GM19099 (cell line): Measurements from ENCODE around the gene CPNE6.

Experiments
- POLR2A ChIP-seq: IDR thresholded peaks from 3 replicates; pipeline ENCODE4 v1.6.1; 2011; ENCODE audit warnings: low read depth; ENCODE audit not compliant: insufficient read length; ENCODE audit errors: extremely low read depth

CPNE6 gene

DNA sequence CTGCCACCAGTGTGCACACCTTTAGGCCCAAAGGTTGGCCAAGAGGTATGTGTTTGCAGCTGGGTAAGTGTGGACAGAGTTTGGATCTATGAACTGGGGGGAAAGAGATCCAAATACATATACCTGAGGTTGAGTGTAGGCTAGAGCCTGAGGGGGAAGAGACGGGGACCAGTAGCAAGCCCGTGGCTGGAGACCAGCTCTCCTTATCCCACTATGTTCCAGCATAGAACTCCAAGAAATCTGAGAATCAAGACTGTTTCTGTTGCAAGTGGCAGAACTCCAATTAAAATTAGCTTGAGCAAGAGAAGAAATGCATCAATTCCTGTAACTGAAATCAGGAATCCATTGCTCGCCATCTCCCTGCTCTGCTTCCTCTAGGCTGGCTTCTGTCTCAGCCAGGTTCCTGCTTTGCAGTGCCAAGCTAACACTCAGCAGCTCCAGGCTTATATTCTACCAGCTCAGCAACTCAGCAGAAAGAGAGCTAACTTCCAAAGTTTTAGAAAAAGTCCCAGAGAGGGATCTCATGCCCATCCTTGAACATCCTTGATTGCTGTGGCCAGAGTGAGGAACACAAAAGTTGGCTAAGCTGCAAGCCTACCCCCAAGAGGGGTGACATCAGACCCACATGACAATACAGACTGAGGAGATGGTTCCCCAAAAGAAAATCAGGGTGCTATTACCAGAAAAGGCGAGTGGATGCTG lies 21.3 kb downstream of the CPNE6 start:
- no peak for TF ChIP-seq POLR2A

DNA sequence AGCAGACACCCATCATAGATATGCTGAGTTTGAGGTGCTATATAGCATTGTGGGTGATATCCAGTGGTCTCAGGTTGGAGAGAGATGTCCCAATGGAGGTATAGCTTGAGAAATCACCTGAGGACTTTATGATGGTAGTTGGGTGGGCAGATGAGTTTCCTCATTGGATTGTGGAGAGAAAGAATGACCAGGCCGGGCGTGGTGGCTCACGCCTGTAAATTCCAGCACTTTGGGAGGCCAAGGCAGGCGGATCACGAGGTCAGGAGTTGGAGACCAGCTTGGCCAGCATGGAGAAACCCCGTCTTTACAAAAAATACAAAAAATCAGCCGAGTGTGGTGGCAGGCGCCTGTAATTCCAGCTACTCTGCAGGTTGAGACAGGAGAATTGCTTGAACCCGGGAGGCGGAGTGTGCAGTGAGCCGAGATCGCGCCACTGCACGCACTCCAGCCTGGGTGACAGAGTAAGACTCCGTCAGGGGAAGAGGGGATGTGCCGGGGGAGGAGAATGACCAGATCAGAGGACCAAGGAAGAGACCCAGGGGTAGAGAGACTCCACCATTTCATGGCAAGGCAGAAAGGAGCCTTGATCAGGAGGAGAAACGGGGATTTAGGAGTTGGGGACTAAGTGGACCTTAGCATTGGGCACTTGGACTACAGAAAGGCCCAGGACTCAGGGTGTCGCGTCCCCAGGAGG lies 22.0 kb downstream of the CPNE6 start:
- TF ChIP-seq POLR2A = no peak

DNA sequence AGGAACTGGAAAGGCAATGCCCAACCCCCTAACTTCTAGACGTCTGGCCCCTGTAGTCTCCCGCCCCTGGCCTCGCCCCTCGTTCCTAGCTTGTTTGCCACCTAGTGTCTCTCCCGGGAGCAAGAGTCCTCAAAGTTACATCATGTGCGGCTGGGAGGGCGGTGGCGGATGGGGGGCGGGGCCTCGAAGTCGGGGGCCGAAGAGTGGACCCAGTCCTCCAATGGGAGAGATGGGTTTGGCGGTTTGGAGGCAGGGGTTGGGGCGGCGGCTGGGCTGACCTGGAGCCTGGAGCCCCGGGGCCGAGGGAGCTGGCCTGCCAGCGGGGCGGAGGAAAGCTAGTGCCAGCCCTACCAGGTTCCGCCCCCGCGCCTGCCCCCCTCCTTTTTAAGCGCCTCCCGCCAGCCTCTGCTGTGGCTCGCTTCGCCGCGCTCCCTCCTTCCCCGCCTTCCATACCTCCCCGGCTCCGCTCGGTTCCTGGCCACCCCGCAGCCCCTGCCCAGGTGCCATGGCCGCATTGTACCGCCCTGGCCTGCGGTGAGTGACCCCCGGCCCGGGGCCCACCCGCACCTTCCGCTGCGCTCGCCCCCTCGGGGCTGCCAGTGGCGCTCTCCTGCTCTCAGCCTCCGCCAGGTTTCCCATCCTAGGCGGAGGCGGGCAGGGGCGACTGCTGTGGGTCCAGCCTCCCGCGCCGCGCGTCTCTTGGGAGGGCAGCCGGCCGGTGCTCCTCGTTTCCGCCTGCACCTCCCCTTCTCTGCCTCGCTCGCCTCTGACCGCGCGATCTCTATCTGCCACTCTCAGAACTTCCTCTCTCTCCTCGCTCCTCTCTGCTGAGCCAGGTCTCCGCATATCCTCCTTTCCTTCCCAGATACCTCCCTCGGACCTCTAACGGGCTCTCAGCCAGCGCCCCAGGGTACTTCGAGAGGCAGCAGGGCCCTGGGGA lies 22.8 kb downstream of the CPNE6 start, which contains the start of gene PCK2:
Gene PCK2 (plus strand): TSS at position 411 of the 940 bp plus-strand sequence. CDS start 95 bp downstream, at position 506.
- TF ChIP-seq POLR2A = peak; percentile 98

DNA sequence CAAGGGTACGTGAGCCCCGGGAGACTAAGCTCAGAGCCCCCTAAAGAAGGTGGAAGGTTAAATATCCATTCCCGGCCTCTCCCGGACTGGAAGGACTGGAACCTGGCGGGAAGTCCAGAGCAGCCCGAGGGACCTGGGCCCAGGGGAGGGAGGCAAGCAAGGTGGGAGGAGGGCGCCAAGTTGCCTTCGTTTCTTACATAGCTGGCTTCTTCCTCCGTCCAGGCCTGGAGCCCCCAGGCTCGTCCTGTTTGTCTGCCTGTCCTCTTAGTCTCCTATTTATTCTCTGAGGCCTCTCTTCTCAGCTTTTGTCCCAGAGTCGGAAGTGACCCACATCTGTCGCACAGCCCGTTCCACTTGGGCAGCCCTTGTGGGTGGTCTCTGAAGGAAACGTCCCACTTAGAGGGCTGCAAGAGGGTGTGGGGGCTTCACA lies 23.5 kb downstream of the CPNE6 start:
- no peak for TF ChIP-seq POLR2A

DNA sequence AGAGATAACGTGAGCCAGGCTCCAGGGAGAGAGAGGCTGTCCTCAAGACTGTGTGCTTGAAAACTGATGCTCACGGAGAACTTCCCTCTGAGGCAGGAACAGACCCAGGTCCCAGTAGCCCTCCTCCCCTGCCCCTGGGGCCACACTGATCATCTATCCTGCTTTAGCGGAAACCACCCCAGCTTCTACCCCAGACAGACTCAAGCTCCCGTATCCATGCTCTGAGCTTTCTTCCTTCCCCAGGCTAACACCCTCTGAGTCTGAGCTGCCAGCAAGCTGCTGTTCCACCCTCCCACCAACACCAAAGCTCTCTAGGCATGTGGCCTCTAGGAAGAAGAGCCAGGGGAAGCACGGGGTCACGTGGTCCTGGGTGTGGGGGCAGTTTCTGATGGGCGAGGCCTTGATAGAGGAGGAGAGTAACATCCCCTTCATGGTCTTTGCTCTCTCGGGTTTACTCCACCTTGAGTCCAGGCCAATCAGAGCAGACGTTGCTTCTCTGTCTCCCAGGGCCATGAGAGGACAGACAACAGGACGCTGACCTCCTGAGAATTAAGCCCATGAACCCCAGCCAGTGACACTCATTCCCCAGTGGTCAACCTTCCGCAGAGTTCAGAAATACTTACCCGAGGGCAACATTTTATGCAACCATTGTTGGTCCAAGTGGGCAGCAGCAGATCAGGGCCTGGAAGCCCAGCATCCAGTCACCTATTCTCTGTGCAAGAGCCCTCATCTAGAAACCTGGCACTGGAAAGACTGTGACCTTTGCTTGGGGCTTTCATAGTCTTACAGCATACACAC lies 24.1 kb downstream of the CPNE6 start:
- peak; percentile 97 for TF ChIP-seq POLR2A

DNA sequence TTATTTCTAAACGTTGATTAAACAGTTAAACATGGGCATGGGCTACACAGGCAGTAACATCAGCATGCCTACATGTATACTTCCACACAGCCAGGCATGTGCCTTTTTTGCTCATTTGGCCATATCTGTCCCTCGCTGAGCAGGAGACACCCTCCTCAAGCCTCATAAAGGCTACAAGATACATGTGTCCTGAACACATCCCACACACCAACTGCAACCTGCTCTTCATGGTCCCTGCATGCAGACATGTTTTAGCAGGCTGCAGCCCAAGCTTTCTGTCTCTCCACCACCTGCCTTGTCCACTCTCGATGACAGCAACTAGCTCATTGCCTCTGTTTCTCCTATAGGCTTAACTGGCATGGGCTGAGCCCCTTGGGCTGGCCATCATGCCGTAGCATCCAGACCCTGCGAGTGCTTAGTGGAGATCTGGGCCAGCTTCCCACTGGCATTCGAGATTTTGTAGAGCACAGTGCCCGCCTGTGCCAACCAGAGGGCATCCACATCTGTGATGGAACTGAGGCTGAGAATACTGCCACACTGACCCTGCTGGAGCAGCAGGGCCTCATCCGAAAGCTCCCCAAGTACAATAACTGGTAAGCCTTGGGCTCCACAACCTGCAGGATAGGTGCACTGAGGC lies 25.3 kb downstream of the CPNE6 start:
- TF ChIP-seq POLR2A = no peak

DNA sequence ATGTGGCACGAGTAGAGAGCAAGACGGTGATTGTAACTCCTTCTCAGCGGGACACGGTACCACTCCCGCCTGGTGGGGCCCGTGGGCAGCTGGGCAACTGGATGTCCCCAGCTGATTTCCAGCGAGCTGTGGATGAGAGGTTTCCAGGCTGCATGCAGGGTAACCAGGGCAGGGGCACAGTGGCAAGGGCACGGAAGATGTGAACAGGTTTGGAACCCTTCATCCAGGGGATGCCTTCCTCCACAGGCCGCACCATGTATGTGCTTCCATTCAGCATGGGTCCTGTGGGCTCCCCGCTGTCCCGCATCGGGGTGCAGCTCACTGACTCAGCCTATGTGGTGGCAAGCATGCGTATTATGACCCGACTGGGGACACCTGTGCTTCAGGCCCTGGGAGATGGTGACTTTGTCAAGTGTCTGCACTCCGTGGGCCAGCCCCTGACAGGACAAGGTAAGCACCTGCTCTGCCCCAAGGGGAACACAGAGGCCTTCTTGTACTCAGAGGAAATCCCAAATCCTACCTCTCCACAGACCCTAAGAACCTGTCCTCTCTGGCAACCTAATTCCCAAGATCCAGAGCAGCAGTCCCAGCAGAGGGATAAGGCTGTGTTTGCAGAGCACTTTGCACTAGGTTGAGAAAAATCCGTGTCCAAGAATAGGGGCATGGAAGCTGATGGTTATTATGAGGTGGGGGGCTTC lies 27.0 kb downstream of the CPNE6 start:
- TF ChIP-seq POLR2A = no peak

DNA sequence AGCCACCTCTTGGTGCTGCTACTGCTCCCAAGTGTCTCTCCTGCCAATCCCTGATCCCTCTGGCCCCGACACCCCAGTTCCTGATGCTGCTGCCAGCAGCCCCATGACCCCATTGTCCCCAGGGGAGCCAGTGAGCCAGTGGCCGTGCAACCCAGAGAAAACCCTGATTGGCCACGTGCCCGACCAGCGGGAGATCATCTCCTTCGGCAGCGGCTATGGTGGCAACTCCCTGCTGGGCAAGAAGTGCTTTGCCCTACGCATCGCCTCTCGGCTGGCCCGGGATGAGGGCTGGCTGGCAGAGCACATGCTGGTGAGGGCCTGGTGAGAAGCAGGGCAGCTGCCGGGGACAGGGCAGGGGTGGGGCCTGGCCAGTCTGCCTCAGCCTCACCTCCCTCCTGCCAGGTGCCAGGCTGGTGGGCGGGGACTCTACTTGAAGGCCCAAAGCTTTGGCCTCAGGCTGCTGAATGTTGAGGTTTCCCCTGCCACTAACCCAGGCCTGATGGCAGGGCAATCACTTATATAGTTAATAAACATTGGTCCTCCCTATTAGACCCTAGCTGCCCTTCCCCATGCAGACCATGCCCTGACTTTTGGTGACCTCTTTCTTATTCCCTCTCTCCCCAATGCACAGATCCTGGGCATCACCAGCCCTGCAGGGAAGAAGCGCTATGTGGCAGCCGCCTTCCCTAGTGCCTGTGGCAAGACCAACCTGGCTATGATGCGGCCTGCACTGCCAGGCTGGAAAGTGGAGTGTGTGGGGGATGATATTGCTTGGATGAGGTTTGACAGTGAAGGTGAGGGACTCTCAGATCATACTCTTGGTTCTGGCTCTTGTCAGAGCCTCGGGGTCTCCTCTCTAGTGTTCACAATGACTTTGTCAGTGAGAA lies 27.8 kb downstream of the CPNE6 start:
- no peak for TF ChIP-seq POLR2A

DNA sequence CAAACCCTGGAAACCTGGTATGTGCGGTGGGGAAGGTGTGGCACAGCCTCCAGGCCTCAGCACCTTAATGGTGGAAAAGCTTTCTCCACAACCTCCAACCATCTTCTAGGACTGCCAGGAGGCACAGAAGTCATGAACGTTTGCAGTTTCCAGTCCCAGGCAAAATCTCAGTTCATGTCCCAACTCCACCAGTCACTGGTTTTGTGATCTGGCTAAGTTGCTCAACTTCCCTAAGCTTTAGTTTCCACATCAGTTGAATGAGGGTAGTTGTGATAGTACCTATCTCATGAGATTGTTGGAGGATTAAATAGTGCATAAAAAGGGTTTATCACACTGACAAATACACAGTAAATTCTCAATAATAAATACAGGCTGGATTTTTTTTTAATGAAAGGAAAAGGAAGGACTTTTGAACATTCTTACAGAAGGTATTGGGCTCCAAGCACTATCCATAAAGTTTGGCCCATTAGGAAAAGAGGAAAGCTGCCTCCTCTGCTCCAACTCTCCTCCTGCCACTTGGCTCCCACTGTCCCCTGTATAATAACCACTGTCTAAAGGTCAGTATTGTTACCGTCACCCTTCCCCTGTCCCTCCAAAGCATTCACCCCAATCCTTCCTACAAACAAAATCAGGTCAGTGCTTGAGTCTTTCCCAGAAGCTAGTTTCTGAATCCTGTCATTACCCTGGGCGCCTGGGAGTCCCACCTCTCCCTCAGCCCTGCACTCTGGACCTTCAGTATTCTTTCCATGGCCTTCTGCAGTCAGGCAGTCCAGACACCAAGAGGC lies 29.0 kb downstream of the CPNE6 start:
- TF ChIP-seq POLR2A = no peak

DNA sequence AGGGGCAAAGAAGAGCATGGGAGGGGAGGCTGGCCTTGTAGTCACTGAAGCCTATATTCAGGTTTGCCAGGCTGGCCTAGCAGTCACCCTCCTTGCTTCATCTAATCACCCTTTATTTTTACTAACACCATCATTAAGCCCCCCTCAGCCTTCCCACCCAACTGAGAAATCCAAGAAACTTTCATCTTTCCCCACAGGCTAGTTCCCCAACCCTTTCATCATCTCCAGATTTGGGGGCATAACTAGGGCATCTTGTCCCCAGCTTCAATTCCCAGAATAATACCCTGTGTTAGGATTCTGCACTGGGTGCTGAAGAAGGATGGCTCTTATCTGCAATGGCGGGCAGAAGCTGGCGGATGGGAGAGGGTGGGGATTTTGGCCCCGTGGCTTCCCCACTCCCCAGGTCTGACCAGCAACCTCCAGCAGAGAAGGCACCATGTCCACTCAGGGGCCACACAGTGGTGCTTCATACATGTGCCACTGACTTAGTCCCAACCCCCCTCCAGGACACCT lies 29.7 kb downstream of the CPNE6 start:
- no peak for TF ChIP-seq POLR2A

DNA sequence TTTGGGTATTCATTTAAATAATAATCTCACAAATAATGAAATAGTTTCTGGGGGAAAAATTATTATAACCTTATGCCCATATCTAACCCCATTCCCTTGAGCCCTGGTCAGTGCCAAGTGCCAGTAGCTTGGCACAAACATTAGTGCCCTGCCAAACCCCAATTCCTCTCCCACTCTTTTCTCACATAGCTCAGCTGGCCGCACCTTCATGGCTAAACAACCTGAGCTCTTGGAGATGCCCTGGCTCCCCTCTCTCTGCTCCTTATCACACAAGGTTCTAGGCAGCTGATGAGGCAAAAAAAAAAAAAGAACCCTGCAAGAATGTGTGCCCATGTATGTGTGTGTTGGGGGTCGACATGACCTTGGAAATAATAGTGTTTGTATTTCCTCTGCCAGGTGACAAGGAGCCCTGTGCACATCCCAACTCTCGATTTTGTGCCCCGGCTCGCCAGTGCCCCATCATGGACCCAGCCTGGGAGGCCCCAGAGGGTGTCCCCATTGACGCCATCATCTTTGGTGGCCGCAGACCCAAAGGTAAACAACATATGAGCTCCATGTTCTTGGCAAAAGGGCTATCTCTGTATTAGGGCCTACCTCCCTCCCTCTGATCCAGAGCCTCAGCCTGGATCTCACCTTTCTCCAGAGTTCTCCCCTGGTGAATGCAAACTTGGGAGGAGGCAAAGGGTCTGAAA lies 31.1 kb downstream of the CPNE6 start:
- TF ChIP-seq POLR2A = no peak

DNA sequence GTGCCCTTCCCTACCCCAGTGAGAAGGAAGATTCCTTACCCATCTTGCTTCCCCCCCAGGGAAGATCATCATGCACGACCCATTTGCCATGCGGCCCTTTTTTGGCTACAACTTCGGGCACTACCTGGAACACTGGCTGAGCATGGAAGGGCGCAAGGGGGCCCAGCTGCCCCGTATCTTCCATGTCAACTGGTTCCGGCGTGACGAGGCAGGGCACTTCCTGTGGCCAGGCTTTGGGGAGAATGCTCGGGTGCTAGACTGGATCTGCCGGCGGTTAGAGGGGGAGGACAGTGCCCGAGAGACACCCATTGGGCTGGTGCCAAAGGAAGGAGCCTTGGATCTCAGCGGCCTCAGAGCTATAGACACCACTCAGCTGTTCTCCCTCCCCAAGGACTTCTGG lies 32.1 kb downstream of the CPNE6 start:
- TF ChIP-seq POLR2A = no peak
